Mucosa of descending colon (tissue), 3 donors: ENCODE results near the gene FAM222B. TPM values are rescaled to one million over a fixed set of nuclear protein-coding genes. Genes with fewer than 3 reads are reported as not detected.
A peak's percentile ranks its signal among the peaks of the same experiment; 100 is the strongest.
"Not testable (repeated sequence)": the region's sequence is repeated elsewhere in the genome, so short reads cannot be mapped to it uniquely, and the experiment has no call there.

Experiments used
- ATAC-seq: fragments of 200-7000 bp; cut with Tn5 transposase; one replicate; pipeline ENCODE4 v1.9.1; 2020; ENCODE audit warnings: mild to moderate bottlenecking, moderate library complexity
- DNase-seq, 3 donors: peaks; one replicate each; pipeline ENCODE4 v3.0.0-alpha.2; 2020
- H3K36me3 ChIP-seq: fragments of 200-600 bp; one replicate; pipeline ENCODE4 v1.8.0; 2021; ENCODE audit warnings: low read depth, mild to moderate bottlenecking
- H3K4me1 ChIP-seq: fragments of 200-600 bp; one replicate; pipeline ENCODE4 v1.8.0; 2021; ENCODE audit warnings: low read depth, mild to moderate bottlenecking
- H3K4me3 ChIP-seq: fragments of 200-600 bp; one replicate; pipeline ENCODE4 v1.8.0; 2021; ENCODE audit warnings: mild to moderate bottlenecking
- H3K9me3 ChIP-seq: fragments of 200-600 bp; one replicate; pipeline ENCODE4 v1.8.0; 2021; ENCODE audit warnings: mild to moderate bottlenecking
- CTCF ChIP-seq: fragments of 200-600 bp; IDR thresholded peaks from one replicate; pipeline ENCODE4 v1.8.0; 2022; ENCODE audit warnings: antibody characterized with exemption, mild to moderate bottlenecking
- intact Hi-C, 2 donors: fragments of 100-400 bp; cut with DNase I in 1 of 2; cut with micrococcal nuclease in 1 of 2; formaldehyde crosslinking; loops; one replicate each; pipeline versions ENCODE4 v1.11.0 to v1.11.1; 2022; cut with DNase I, micrococcal nuclease
- total RNA-seq, 3 donors: library from RNA; stranded (reverse); fragmentation: NEBNext Ultra II Directional in 2 of 3; extraction: Animal tissue kit (Norgen Biotek cat#: 25700) in 2 of 3; gene quantifications; one replicate each; pipeline versions ENCODE4 v1.2.1 to v1.2.4, GENCODE V29; 2021 to 2023
- donor health status: DM: no; HTN: no; CAD: no; lungs with moderate emphysema.
- donor health status: DM: no; HTN: no; CAD: no.
- donor health status: DM: no; HTN: yes; CAD: no.

The FAM222B gene
- total RNA-seq, 3 donors from 2014 or later, result 25.3 to 40.0 (median 30.0) TPM

GRCh38 chr17:28881533-28882056 is 39.0 kb upstream of the FAM222B start:
- Histone ChIP-seq H3K36me3 (no peaks in the 10 kb centered on the region), H3K4me3 (no peak overlapping the region), H3K9me3 (no peaks in the 10 kb centered on the region), H3K4me1 (no peaks in the 10 kb centered on the region)
- no peak for TF ChIP-seq CTCF
- intact Hi-C loops, result no loop called here
- ATAC-seq, result no peak
- no peak for DNase-seq

GRCh38 chr17:28880572-28880945 is 38.0 kb upstream of the FAM222B start:
- Histone ChIP-seq H3K4me3 (no peak overlapping the region), H3K9me3 (no peaks in the 10 kb centered on the region), H3K4me1 (no peaks in the 10 kb centered on the region), H3K36me3 (no peaks in the 10 kb centered on the region)
- intact Hi-C loops, result no loop called here
- no peak for TF ChIP-seq CTCF
- ATAC-seq (no peak), DNase-seq (no peak)

- Histone ChIP-seq H3K36me3 (no peaks in the 10 kb centered on the region), H3K4me3 (no peak overlapping the region), H3K9me3 (no peaks in the 10 kb centered on the region), H3K4me1 (no peaks in the 10 kb centered on the region)
- no peak for ATAC-seq
- intact Hi-C loops, result no loop called here
- no peak for DNase-seq
- TF ChIP-seq CTCF, result no peak
Observed at GRCh38 chr17:28879886-28880571, 37.4 kb upstream of the FAM222B start.

GRCh38 chr17:28878981-28879380 is 36.4 kb upstream of the FAM222B start:
- H3K4me1 ChIP-seq, result no peaks in the 10 kb centered on the region
- no peak for DNase-seq
- peak; percentile 87 for ATAC-seq
- intact Hi-C loops, result no loop called here
- no peaks in the 10 kb centered on the region for H3K36me3 ChIP-seq
- no peaks in the 10 kb centered on the region for H3K9me3 ChIP-seq
- no peak for TF ChIP-seq CTCF
- no peak overlapping the region for H3K4me3 ChIP-seq

- Histone ChIP-seq H3K9me3 (no peaks in the 10 kb centered on the region), H3K4me1 (no peaks in the 10 kb centered on the region), H3K36me3 (no peaks in the 10 kb centered on the region), H3K4me3 (no peak overlapping the region)
- ATAC-seq (no peak), DNase-seq (no peak)
- TF ChIP-seq CTCF, result no peak
- intact Hi-C loops, result no loop called here
Observed at GRCh38 chr17:28878158-28878910, 35.7 kb upstream of the FAM222B start.

- H3K36me3 ChIP-seq, intact Hi-C loops, ATAC-seq, H3K9me3 ChIP-seq, H3K4me1 ChIP-seq, H3K4me3 ChIP-seq: not testable (repeated sequence)
- peak in 1 of 3 donors; percentile 5 for DNase-seq
Observed at GRCh38 chr17:28877150-28877711, 34.6 kb upstream of the FAM222B start.
